Smooth muscle cell (in vitro differentiated cells): ENCODE measurements around the gene SP2. TPM values are rescaled to one million over a fixed set of nuclear protein-coding genes. Genes with fewer than 3 reads are reported as not detected.

ENCODE experiments used
- DNase-seq: peaks from one replicate; lab custom pipeline; 2025; ENCODE audit not compliant: unreplicated experiment; lab: John Stamatoyannopoulos, UW
- H2AFZ ChIP-seq: fragments of 200-600 bp; sonication (generic); 2 replicates; pipeline ENCODE4 v1.6.0; 2016; ENCODE audit warnings: antibody characterized with exemption, low read depth, mild to moderate bottlenecking
- H3F3A ChIP-seq: fragments of 200-600 bp; sonication (generic); 2 replicates; pipeline ENCODE4 v1.6.0; 2017; ENCODE audit warnings: antibody characterized with exemption, low read depth
- H3K27ac ChIP-seq: fragments of 200-600 bp; sonication (generic); 2 replicates; pipeline ENCODE4 v1.5.1; 2016; ENCODE audit warnings: low read depth, mild to moderate bottlenecking
- H3K27me3 ChIP-seq: fragments of 200-600 bp; sonication (generic); 2 replicates; pipeline ENCODE4 v1.6.1; 2016; ENCODE audit warnings: low read depth, mild to moderate bottlenecking
- H3K36me3 ChIP-seq: fragments of 200-600 bp; sonication (generic); 2 replicates; pipeline ENCODE4 v1.5.1; 2016; ENCODE audit warnings: low read depth
- H3K4me1 ChIP-seq: fragments of 200-600 bp; sonication (generic); 2 replicates; pipeline ENCODE4 v1.5.1; 2016; ENCODE audit warnings: low read depth
- H3K4me2 ChIP-seq: fragments of 200-600 bp; sonication (generic); 2 replicates; pipeline ENCODE4 v1.6.0; 2016; ENCODE audit warnings: mild to moderate bottlenecking
- H3K4me3 ChIP-seq: fragments of 200-600 bp; sonication (generic); 2 replicates; pipeline ENCODE4 v1.5.1; 2016; ENCODE audit warnings: mild to moderate bottlenecking
- H3K79me2 ChIP-seq: fragments of 200-600 bp; sonication (generic); 2 replicates; pipeline ENCODE4 v1.6.0; 2016; ENCODE audit warnings: low read depth, mild to moderate bottlenecking
- H3K9ac ChIP-seq: fragments of 200-600 bp; sonication (generic); 2 replicates; pipeline ENCODE4 v1.6.0; 2016; ENCODE audit warnings: low read depth
- H3K9me3 ChIP-seq: fragments of 200-600 bp; sonication (generic); replicated peaks from 2 replicates; pipeline ENCODE4 v1.5.1; 2016; ENCODE audit warnings: low read depth
- H4K20me1 ChIP-seq: fragments of 200-600 bp; sonication (generic); 2 replicates; pipeline ENCODE4 v1.6.0; 2016; ENCODE audit warnings: low read depth
- CTCF ChIP-seq: fragments of 200-600 bp; sonication (generic); IDR thresholded peaks from 2 replicates; pipeline ENCODE4 v1.5.1; 2017; ENCODE audit warnings: borderline replicate concordance, mild to moderate bottlenecking, antibody characterized with exemption; ENCODE audit not compliant: insufficient read depth, poor library complexity, severe bottlenecking
- WGBS: methylation state at CpG from one replicate; pipeline ENCODE4 v1.1.7; 2016; ENCODE audit warnings: low lambda C conversion rate; 5-methylcytosine and 5-hydroxymethylcytosine counted together
- polyA plus RNA-seq: library from polyadenylated mRNA; unstranded; fragments of >200 nt; fragmentation: Nextera tagmentation; extraction: Ambion mirVana; gene quantifications from 2 replicates; pipeline ENCODE4 v1.2.1, GENCODE V29; 2016
- total RNA-seq: library from RNA; depleted of rRNA; stranded (reverse); fragments of >200 nt; gene quantifications from 2 replicates; pipeline ENCODE4 v1.2.3, GENCODE V29; 2014

The SP2 gene
- total and polyA plus RNA-seq, 2 experiments from 2014 or later: 2.4 to 9.0 TPM

GRCh38 chr17:47952171-47953021 lies 56.4 kb downstream of the SP2 start:
- Histone ChIP-seq H3K4me1 (peaks cover 7% of the 10 kb centered on the region), H3K27me3 (no peaks in the 10 kb centered on the region), H3K9ac (no peak overlapping the region), H3K27ac (no peak overlapping the region), H3K4me2 (no peak overlapping the region), H2AFZ (no peak overlapping the region), H3K4me3 (no peak overlapping the region), H3K79me2 (no peaks in the 10 kb centered on the region), H3F3A (no peaks in the 10 kb centered on the region), H3K36me3 (no peaks in the 10 kb centered on the region), H4K20me1 (no peaks in the 10 kb centered on the region), H3K9me3 (no peaks in the 10 kb centered on the region)
- no peak for TF ChIP-seq CTCF
- 89% methylated on average over 12 of the region's 12 CpGs for WGBS
- no peak for DNase-seq

GRCh38 chr17:47953909-47954308 lies 57.9 kb downstream of the SP2 start:
- Histone ChIP-seq H3K79me2 (no peaks in the 10 kb centered on the region), H3K4me3 (peak overlapping the region; percentile 45), H3K9ac (no peak overlapping the region), H3K27me3 (no peaks in the 10 kb centered on the region), H3K4me1 (peaks cover 12% of the 10 kb centered on the region), H4K20me1 (no peaks in the 10 kb centered on the region), H3K36me3 (no peaks in the 10 kb centered on the region), H3K4me2 (no peak overlapping the region), H2AFZ (no peak overlapping the region), H3K9me3 (no peaks in the 10 kb centered on the region), H3K27ac (no peak overlapping the region), H3F3A (no peaks in the 10 kb centered on the region)
- DNase-seq: no peak
- TF ChIP-seq CTCF: no peak

- Histone ChIP-seq H3K9ac (no peak overlapping the region), H3K4me3 (peak overlapping the region; percentile 45), H2AFZ (no peak overlapping the region), H4K20me1 (no peaks in the 10 kb centered on the region), H3K4me1 (peaks cover 12% of the 10 kb centered on the region), H3F3A (no peaks in the 10 kb centered on the region), H3K4me2 (no peak overlapping the region), H3K27me3 (no peaks in the 10 kb centered on the region), H3K79me2 (no peaks in the 10 kb centered on the region), H3K9me3 (no peaks in the 10 kb centered on the region), H3K36me3 (no peaks in the 10 kb centered on the region), H3K27ac (no peak overlapping the region)
- no peak for DNase-seq
- WGBS: 93% methylated on average over 7 of the region's 7 CpGs
- no peak for TF ChIP-seq CTCF
Observed at GRCh38 chr17:47955497-47956461, 59.7 kb downstream of the SP2 start.
